ENCODE data around the gene KCNQ1OT1.

DNA sequence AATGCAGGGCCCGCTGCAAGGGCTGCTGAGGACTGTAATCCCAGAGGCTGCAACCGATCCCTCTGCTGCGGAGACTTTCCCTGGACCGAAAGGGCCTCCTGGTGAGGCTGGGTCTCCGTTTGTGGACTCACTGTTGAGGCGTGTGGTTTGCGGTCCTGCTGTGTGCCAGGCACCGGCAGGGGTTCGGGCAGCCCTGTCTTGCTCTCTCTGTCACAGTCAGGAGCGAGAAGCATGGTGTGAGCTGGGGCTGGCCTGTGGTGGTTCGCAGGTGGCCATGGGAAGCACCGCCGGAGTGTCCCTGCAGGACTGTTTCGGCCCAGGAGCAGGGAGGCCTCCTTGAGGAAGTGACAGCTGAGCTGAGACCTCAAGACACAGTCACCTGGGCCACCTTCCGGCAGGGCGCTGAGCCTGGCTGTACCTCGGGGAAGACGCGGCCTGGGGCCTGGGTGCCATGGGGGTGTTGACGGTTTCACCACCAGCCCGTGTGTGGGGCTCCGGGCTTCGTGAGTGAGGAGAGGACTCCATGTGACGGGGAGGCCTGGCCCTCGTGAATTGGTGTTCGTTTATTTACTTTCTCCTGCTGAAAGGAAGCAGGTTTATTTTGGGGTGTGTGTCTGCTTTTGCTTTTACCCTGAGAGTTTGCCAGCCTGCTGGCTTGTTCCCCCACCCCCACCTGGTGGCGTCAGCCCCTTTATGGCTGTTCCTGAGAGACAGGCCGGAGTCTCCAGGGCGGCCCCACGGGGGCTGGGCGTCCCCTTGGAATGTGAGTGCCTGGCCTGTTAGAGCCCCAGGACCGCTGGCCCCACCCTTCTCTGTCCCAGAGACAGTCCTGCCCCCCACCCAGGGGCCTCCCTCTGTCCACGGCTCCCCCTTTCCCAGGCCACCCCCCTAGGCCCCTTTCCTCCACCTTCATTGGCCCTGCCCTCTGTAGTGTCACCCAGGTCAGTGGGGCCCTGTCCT lies 122.5 kb downstream of the KCNQ1OT1 start:
- TF ChIP-seq, protein P1, sequence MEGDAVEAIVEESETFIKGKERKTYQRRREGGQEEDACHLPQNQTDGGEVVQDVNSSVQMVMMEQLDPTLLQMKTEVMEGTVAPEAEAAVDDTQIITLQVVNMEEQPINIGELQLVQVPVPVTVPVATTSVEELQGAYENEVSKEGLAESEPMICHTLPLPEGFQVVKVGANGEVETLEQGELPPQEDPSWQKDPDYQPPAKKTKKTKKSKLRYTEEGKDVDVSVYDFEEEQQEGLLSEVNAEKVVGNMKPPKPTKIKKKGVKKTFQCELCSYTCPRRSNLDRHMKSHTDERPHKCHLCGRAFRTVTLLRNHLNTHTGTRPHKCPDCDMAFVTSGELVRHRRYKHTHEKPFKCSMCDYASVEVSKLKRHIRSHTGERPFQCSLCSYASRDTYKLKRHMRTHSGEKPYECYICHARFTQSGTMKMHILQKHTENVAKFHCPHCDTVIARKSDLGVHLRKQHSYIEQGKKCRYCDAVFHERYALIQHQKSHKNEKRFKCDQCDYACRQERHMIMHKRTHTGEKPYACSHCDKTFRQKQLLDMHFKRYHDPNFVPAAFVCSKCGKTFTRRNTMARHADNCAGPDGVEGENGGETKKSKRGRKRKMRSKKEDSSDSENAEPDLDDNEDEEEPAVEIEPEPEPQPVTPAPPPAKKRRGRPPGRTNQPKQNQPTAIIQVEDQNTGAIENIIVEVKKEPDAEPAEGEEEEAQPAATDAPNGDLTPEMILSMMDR (IDR thresholded peaks at IDR 0.05; ENCODE audit: low read depth, low read length, missing input control), result no peak
- TF ChIP-seq RXRA (IDR thresholded peaks at IDR 0.05), result no peak
